ENCODE data around the gene PJA1.

The PJA1 gene

GRCh38 chrX:69138512-69138911 lies 26.7 kb downstream of the PJA1 start:
- DNase-seq (ENCODE audit: low read depth in 2 of 2): peak; percentile 4 to 14
- TF ChIP-seq CTCF (IDR thresholded peaks at IDR 0.05; ENCODE audit: low read depth, low read length): no peak

GRCh38 chrX:69138118-69138390 lies 27.2 kb downstream of the PJA1 start:
- no peak overlapping the region for H3K4me3 ChIP-seq (replicated peaks in 1 of 2; ENCODE audit: low read depth in 2 of 2, low read length in 2 of 2)
- peak in 1 of 2 donors; percentile 16 for DNase-seq (ENCODE audit: low read depth in 2 of 2)
- no peak for TF ChIP-seq CTCF (IDR thresholded peaks at IDR 0.05; ENCODE audit: low read depth, low read length)

More at GRCh38 chrX:69138512-69138911, 26.7 kb downstream of the PJA1 start:
- H3K4me3 ChIP-seq (replicated peaks in 1 of 2; ENCODE audit: low read depth in 2 of 2, low read length in 2 of 2): no peak overlapping the region

GRCh38 chrX:69137371-69138117 lies 27.7 kb downstream of the PJA1 start:
- H3K4me3 ChIP-seq (replicated peaks in 1 of 2; ENCODE audit: low read depth in 2 of 2, low read length in 2 of 2): no peak overlapping the region
- DNase-seq (ENCODE audit: low read depth in 2 of 2): peak; percentile 57 to 82
- TF ChIP-seq CTCF (IDR thresholded peaks at IDR 0.05; ENCODE audit: low read depth, low read length): no peak

- H3K4me3 ChIP-seq (replicated peaks in 1 of 2; ENCODE audit: low read depth in 2 of 2, low read length in 2 of 2): no peak overlapping the region
- no peak for TF ChIP-seq CTCF (IDR thresholded peaks at IDR 0.05; ENCODE audit: low read depth, low read length)
- DNase-seq (ENCODE audit: low read depth in 2 of 2): peak in 1 of 2 donors; percentile 27
Observed at GRCh38 chrX:69136546-69137331, 28.5 kb downstream of the PJA1 start.

GRCh38 chrX:69133921-69134542 lies 31.2 kb downstream of the PJA1 start:
- peak; percentile 66 to 77 for DNase-seq (ENCODE audit: low read depth in 2 of 2)
- peak; percentile 65 for TF ChIP-seq CTCF (IDR thresholded peaks at IDR 0.05; ENCODE audit: low read depth, low read length)
- no peak overlapping the region for H3K4me3 ChIP-seq (replicated peaks in 1 of 2; ENCODE audit: low read depth in 2 of 2, low read length in 2 of 2)

- no peak overlapping the region for H3K4me3 ChIP-seq (replicated peaks in 1 of 2; ENCODE audit: low read depth in 2 of 2, low read length in 2 of 2)
- TF ChIP-seq CTCF (IDR thresholded peaks at IDR 0.05; ENCODE audit: low read depth, low read length): no peak
- DNase-seq (ENCODE audit: low read depth in 2 of 2): no peak
Observed at GRCh38 chrX:69131886-69132285, 33.4 kb downstream of the PJA1 start.
